Activated gamma-delta T cell (primary cell): Measurements from ENCODE around the gene SMNDC1.
"Not testable (repeated sequence)": the region's sequence is repeated elsewhere in the genome, so short reads cannot be mapped to it uniquely, and the experiment has no call there.

Experiments
- DNase-seq: peaks from one replicate; lab custom pipeline; 2025; lab: John Stamatoyannopoulos, UW

SMNDC1 gene

DNA sequence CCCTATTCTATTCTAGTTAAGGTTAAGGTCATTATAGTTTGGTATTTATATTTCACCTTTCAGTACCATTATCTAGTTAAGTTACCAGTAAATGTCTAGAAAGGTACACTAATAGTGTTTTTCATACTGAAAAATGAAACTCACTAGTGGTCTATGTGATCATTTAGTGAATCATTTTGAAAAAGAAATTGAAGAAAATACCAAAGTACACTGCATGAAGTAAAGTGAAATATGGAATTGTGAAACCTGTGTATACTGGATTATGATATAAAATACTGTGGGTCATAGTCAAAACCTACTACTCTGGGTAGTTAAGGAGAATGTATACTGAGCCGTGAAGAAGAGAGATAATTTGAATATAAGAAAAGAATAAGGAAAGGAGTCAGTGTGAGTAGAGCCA, 53.3 kb downstream of the SMNDC1 start:
- not testable (repeated sequence) for DNase-seq

DNA sequence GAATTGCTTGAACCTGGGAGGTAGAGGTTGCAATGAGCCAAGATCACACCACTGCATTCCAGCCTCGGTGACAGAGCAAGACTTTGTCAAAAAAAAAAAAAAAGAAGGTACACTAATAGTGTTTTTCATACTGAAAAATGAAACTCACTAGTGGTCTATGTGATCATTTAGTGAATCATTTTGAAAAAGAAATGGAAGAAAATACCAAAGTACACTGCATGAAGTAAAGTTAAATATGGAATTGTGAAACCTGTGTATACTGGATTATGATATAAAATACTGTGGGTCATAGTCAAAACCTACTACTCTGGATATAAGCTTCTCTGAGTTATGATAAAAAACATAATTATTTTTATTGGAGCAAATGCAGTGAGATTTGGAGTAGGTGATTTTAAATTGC, 55.2 kb downstream of the SMNDC1 start:
- DNase-seq: not testable (repeated sequence)

DNA sequence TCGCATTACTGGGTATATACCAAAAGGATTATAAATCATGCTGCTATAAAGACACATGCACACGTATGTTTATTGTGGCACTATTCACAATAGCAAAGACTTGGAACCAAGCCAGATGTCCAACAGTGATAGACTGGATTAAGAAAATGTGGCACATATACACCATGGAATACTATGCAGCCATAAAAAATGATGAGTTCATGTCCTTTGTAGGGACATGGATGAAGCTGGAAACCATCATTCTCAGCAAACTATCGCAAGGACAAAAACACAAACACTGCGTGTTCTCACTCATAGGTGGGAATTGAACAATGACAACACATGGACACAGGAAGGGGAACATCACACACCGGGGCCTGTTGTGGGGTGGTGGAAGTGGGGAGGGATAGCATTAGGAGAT, 56.9 kb downstream of the SMNDC1 start:
- DNase-seq: not testable (repeated sequence)

DNA sequence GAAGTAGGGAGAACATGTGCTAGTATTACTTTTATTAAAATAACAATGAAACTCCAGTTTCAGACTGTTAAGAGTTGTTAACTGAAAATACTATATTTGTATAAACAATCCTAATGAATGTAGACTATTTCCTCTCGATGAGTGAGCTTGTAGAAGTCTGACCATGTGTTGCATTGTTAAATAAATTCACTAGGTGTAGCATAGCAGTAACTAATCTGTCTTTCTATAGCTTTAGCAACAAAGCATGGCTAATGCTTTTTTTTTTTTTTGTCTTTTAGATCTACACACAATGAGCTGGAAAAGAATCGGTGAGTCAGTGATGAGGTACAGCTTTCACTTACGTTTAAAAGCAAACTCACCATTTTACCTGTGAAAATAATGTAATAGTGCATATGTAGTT, 60.2 kb downstream of the SMNDC1 start:
- DNase-seq: no peak

DNA sequence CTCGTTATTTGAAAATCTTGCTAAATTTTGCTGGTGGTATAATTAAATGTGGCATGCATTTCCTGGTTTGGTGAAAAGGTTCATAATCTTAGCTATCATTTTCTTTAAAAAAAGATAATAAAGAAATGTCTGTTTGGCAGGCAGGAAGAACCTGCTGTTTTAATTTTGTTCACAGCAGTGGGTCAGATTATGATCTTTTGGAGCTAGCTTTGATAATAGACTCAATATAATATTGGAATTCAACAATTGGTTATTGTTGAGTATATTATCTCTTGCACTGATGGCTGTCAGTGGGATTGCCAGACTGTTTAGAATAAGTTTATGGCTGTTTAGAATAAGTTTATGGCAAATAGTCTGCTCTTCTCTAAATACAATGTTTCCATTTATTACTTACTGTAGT, 62.2 kb downstream of the SMNDC1 start:
- DNase-seq: no peak

DNA sequence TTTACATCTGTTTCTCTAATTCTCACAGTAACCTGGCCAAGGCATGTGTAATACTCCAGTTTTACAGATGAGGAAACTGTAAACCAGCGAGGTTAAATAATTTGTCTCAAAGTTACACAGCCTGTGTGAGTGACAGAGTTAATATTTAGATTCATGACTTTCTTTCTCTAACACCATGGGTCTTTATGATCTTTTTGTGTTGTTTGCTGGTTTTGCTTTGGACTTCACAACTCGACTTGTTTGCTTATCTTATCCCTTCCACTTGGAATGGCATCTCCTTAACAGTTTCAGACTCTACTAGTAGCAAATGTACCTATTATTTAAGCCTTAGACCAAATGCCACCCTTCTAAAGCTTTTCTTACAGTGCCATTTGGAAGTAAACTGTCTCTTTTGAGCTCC, 62.9 kb downstream of the SMNDC1 start:
- no peak for DNase-seq

DNA sequence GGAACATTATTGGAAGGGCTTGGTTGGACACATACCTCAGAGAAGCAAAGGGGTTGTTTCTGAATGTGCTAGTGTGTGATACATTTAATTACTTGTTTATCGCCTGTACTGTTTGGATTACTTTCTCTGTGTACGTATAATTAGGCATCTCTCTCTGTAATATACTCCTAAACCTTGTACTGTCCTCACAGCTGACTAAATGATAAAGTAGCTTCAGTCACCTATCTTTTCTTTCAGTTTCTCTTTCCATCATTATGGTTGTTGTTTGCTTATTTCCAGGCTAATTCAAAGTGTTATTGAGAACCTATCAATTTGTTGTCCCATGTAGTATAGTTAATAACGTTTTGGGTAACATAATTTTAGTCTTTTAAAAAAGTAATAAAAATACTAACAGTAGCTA, 63.3 kb downstream of the SMNDC1 start:
- no peak for DNase-seq
